GM19099 (cell line): Measurements from ENCODE around the gene GRHPR.

ENCODE experiments used
- POLR2A ChIP-seq: IDR thresholded peaks from 3 replicates; pipeline ENCODE4 v1.6.1; 2011; ENCODE audit warnings: low read depth; ENCODE audit not compliant: insufficient read length; ENCODE audit errors: extremely low read depth

Gene GRHPR

GRCh38 chr9:37422289-37423104 lies at the start of gene GRHPR:
TSS of gene GRHPR (plus strand) at chr9:37422696. CDS start at chr9:37422751, 55 bp downstream.
- TF ChIP-seq POLR2A: peak; percentile 81

- no peak for TF ChIP-seq POLR2A
These were observed 49.7 kb upstream of the GRHPR start for GRCh38 chr9:37372839-37373238.

DNA sequence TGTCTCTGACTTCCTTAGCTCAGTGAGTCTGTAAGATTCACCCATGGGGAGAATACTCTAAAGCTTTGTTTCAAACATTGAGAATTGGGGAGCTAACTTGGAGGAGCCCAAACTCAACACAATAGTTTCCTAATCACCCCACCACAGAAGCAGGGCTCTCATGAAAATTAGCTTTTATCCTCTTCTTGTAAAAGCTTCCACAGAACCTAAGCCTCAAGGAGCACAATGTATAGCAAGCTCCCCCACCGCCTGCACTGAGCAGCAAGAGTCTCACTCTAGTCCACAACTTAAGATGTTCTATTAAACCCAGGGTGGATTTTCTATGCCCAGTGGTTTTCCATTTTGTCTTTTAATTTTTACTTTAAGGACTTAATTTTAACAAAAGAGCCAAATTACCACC lies 48.9 kb upstream of the GRHPR start:
- no peak for TF ChIP-seq POLR2A

- TF ChIP-seq POLR2A: no peak
These were observed 47.6 kb upstream of the GRHPR start for GRCh38 chr9:37374892-37375291.

DNA sequence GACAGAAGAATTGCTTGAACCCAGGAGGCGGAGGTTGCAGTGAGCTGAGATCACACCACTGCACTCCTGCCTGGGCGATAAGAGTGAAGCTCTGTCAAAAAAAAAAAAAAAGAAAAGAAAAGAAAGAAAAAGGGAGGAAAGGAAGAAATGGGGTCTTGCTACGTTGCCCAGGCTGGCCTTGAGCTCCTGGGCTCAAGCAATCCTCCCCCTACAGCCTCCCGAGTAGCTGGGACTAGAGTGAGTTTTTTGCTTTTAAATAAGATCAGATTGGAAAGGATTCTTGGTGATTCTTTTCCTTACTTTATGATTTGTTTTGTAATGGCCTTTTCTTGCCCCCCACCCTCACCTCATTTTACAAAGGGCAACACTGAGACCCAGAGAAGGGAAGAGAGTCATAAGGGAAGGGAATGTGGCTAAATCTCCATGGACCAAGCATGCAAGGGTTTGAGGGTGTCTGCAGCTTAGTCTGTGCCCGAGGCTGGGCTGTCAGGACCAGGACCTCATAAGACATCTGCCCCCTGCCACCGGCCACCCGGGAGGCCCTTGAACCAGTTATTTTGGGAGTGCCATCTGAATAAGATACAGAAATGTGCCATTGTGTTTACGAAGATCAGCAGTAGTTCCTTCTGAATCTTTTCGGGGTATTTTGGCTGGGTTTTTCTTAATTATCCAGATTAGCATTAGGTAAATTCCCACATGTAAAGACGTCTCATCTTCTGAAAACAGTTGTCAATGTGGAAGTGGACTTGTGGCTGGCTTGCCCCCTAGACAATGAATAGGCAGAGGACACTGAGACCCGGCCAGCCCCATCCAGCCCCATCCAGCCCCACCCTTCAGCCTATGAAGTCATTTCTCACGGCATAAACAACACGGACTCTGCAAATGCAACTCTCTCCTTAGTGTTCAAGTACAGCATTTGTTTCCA lies 44.5 kb upstream of the GRHPR start:
- peak; percentile 39 for TF ChIP-seq POLR2A

- no peak for TF ChIP-seq POLR2A
These were observed 43.9 kb upstream of the GRHPR start for GRCh38 chr9:37378613-37379004.

GRCh38 chr9:37379835-37380234 lies 42.7 kb upstream of the GRHPR start:
- no peak for TF ChIP-seq POLR2A

- no peak for TF ChIP-seq POLR2A
These were observed 41.9 kb upstream of the GRHPR start for GRCh38 chr9:37380570-37380969.

GRCh38 chr9:37381094-37381741 lies 41.3 kb upstream of the GRHPR start:
- no peak for TF ChIP-seq POLR2A

GRCh38 chr9:37382161-37382981 lies 40.1 kb upstream of the GRHPR start:
- peak; percentile 31 for TF ChIP-seq POLR2A

GRCh38 chr9:37382982-37383357 lies 39.5 kb upstream of the GRHPR start:
- TF ChIP-seq POLR2A: no peak

DNA sequence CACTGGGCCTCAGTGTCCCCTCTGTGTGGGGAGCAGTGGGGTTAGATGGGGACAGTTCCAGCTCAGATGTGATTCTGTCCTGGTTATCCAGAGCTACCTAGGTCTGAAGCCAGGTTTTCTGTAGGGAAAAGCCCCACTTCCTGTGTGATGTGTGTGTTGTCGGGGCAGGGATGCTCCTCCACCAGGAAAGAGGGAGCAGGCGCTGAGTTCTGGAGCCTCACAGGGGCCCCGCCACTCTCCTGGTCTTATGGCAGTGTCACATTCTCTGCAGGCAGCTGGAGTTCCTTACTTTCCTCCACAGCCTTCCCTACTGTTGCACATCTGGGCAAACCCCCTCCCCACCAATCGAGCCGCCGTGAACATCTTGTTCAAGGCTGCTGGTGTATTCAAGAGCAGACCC lies 39.1 kb upstream of the GRHPR start:
- TF ChIP-seq POLR2A: no peak

DNA sequence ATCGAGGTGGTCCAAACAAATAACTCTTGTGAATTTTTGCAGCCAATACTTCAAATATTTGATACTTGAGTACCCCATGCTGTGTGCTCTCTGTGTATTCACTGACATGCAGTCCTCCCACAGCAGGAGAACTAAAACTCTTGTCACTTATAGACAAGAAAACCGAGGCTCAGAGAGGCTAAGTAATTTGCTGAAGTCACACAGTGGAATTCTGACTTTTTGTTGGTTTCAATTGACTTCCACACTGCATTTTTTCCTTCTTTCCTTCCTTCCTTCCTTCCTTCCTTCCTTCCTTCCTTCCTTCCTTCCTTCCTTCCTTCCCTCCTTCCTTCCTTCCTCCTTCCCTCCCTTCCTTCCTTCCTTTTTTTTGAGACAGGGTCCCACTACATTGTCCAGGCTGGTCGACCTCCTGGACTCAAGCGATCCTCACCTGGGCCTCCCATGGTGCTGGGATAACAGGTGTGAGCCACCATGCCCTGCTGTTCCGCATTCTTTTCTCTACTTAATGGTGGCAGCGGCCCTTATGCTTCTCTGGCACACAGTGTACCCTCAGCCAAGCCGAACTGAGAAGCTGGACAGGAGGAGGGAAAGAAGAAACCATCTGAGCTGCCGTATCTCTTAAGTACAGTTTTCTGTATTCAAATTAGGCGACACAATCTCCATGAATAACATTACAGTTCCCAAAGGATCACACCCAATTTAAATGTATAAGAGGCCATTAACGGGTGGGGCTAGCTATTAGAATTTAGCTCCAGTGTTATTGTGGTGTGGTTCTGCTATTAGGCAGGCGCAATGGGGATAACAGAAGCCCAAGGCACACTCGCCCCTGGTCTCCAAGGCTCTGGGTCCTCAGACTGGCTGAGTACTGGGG lies 38.4 kb upstream of the GRHPR start:
- TF ChIP-seq POLR2A: no peak

DNA sequence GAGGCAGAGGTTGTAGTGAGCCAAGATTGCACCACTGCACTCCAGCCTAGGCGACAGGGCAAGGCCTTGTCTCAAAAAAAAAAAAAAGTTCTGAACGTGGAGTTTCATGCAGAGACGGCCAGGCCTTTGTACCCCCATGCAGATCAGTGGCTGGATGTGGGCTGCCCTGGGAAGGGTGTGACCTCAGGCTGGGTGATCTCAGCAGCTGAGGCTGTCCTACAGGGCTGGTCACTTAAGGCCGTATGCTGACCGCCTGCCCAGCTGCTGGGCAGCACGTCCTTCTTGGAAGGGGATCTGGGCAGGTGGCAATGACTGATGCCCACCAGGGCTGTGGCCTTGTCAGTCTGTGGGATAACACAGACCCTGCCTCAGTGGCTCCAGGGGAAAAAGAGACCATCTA lies 37.2 kb upstream of the GRHPR start:
- TF ChIP-seq POLR2A: no peak
